ENCODE results near the gene SMOC2. TPM values are rescaled to one million over a fixed set of nuclear protein-coding genes. Genes with fewer than 3 reads are reported as not detected.

SMOC2 gene
- total and polyA plus RNA-seq, 2 of the 4 experiments (the other 2 are of a cell fraction): not detected

GRCh38 chr6:168528474-168529095 is 87.6 kb downstream of the SMOC2 start:
- no peak overlapping the region for H2BK20ac ChIP-seq (ENCODE audit: low read depth, low read length)
- no peaks in the 10 kb centered on the region for H3K36me3 ChIP-seq (ENCODE audit: control insufficient read depth, insufficient read depth, low read length)
- H4K5ac ChIP-seq (ENCODE audit: low read depth, low read length): no peak overlapping the region
- H3K27me3 ChIP-seq (ENCODE audit: control insufficient read depth, insufficient read depth, low read length): no peaks in the 10 kb centered on the region
- no peak overlapping the region for H4K8ac ChIP-seq (ENCODE audit: low read depth in 2 of 2, low read length in 2 of 2)
- no peaks in the 10 kb centered on the region for H3K9me1 ChIP-seq (ENCODE audit: insufficient read depth, low read length)
- no peak overlapping the region for H3K4ac ChIP-seq (ENCODE audit: low read depth, low read length)
- dilution Hi-C loops (cut with HindIII; ENCODE audit: low sequenced_read_pairs, unreplicated experiment): no loop called here
- H4K20me1 ChIP-seq (ENCODE audit: insufficient read depth, low read length): no peaks in the 10 kb centered on the region
- H3K18ac ChIP-seq (ENCODE audit: low read depth, low read length): no peak overlapping the region
- no peak overlapping the region for H2AK9ac ChIP-seq (replicated peaks; ENCODE audit: low read depth, low read length, poor library complexity)
- no peak overlapping the region for H3K23ac ChIP-seq (ENCODE audit: low read depth, low read length)
- ChIA-PET POLR2A (ENCODE audit: unreplicated experiment) (no interaction called here), CTCF (no interaction called here)
- intact Hi-C loops (cut with micrococcal nuclease): no loop called here
- no peaks in the 10 kb centered on the region for H3K4me1 ChIP-seq (ENCODE audit: control insufficient read depth, insufficient read depth, low read length)
- no peak overlapping the region for H4K91ac ChIP-seq (ENCODE audit: insufficient read depth, low read depth, low read length)
- peaks cover 40% of the 10 kb centered on the region for H3K9me3 ChIP-seq (ENCODE audit: control insufficient read depth, insufficient read depth, low read length)
- no peaks in the 10 kb centered on the region for H3K79me1 ChIP-seq (ENCODE audit: low read depth in 1 of 2, low read length in 2 of 2)
- H3K4me2 ChIP-seq (ENCODE audit: low read depth, low read length): no peak overlapping the region
- TF ChIP-seq POLR2A (IDR thresholded peaks at IDR 0.05; ENCODE audit: low read depth, low read length) (no peak), RFX5 (IDR thresholded peaks at IDR 0.05; ENCODE audit: low read depth, low read length) (no peak), SMC3 (IDR thresholded peaks at IDR 0.05; ENCODE audit: low read depth, low read length) (no peak), MAZ (IDR thresholded peaks at IDR 0.05; ENCODE audit: borderline replicate concordance, low read depth, low read length) (no peak), CEBPB (IDR thresholded peaks at IDR 0.05; ENCODE audit: low read depth, low read length) (no peak), BHLHE40 (IDR thresholded peaks at IDR 0.05; ENCODE audit: low read depth, low read length) (no peak), CHD1 (IDR thresholded peaks at IDR 0.05; ENCODE audit: low read depth, low read length) (no peak), USF2 (IDR thresholded peaks at IDR 0.05; ENCODE audit: low read depth, low read length) (no peak), MAFK (IDR thresholded peaks at IDR 0.05; ENCODE audit: low read depth, low read length) (no peak), MXI1 (IDR thresholded peaks at IDR 0.05; ENCODE audit: borderline replicate concordance, low read depth, low read length) (no peak), CTCF (conservative IDR thresholded peaks at IDR 0.05; ENCODE audit: low read depth, low read length) (no peak), RCOR1 (IDR thresholded peaks at IDR 0.05; ENCODE audit: insufficient replicate concordance, low read length) (no peak), RAD21 (IDR thresholded peaks at IDR 0.05; ENCODE audit: low read length) (no peak), NFE2L2 (IDR thresholded peaks at IDR 0.05; ENCODE audit: low read depth, low read length) (no peak), FOS (IDR thresholded peaks at IDR 0.05; ENCODE audit: low read depth, low read length) (no peak)
- TF ChIP-seq, protein P1, sequence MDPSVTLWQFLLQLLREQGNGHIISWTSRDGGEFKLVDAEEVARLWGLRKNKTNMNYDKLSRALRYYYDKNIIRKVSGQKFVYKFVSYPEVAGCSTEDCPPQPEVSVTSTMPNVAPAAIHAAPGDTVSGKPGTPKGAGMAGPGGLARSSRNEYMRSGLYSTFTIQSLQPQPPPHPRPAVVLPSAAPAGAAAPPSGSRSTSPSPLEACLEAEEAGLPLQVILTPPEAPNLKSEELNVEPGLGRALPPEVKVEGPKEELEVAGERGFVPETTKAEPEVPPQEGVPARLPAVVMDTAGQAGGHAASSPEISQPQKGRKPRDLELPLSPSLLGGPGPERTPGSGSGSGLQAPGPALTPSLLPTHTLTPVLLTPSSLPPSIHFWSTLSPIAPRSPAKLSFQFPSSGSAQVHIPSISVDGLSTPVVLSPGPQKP (IDR thresholded peaks at IDR 0.05; ENCODE audit: borderline replicate concordance, low read depth, low read length): no peak
- H3K27ac ChIP-seq (ENCODE audit: insufficient read depth, low read length): no peak overlapping the region
- H2AK5ac ChIP-seq (ENCODE audit: low read depth, low read length): no peak overlapping the region
- no peak overlapping the region for H3K9ac ChIP-seq (ENCODE audit: low read depth, low read length)
- no peak overlapping the region for H3K14ac ChIP-seq (replicated peaks; ENCODE audit: low read depth, low read length)
- no peak overlapping the region for H2AFZ ChIP-seq (replicated peaks; ENCODE audit: low read length, poor library complexity)
- no peak overlapping the region for H2BK5ac ChIP-seq (ENCODE audit: low read depth, low read length, poor library complexity, severe bottlenecking)
- WGBS, 2 experiments (ENCODE audit: extremely low coverage in 2 of 2, insufficient read length in 1 of 2): no CpG with 5 or more reads among the region's 3 CpGs
- H3K56ac ChIP-seq (ENCODE audit: extremely low read depth, insufficient read depth, low read length): no peak overlapping the region
- DNase-seq (no peak), ATAC-seq (ENCODE audit: low read depth) (no peak)
- no peak overlapping the region for H2BK120ac ChIP-seq (ENCODE audit: low read depth, low read length)
- in situ Hi-C loops (cut with MboI; ENCODE audit: low sequenced_read_pairs): no loop called here
- no peak overlapping the region for H2BK15ac ChIP-seq (ENCODE audit: low read depth, low read length)
- H3K4me3 ChIP-seq (ENCODE audit: insufficient read depth, low read depth, low read length): no peak overlapping the region
- no TSS peak for BruUV-seq (replicated peaks)

All from IMR-90 (cell line).